PC-9 (cell line): ENCODE data around the gene ARFGEF3. TPM values are rescaled to one million over a fixed set of nuclear protein-coding genes. Genes with fewer than 3 reads are reported as not detected.
"Not testable (repeated sequence)": the region's sequence is repeated elsewhere in the genome, so short reads cannot be mapped to it uniquely, and the experiment has no call there.

Experiments used
- BruUV-seq: library from RNA; stranded (reverse); fragments of 400-500 nt; replicated peaks from 2 replicates; lab custom pipeline; 2021; lab: Mats Ljungman, UMichigan
- CTCF ChIA-PET: fragments of 300-600 bp; sonication (Branson Sonifier 250); formaldehyde crosslinking; loops from one replicate; lab custom pipeline; 2022; ENCODE audit warnings: antibody characterized with exemption; lab: Charles Lee
- POLR2A ChIA-PET: fragments of 300-600 bp; sonication (Branson Sonifier 250); formaldehyde crosslinking; loops from one replicate; lab custom pipeline; 2022; ENCODE audit warnings: antibody characterized with exemption; ENCODE audit not compliant: unreplicated experiment; lab: Charles Lee
- DNase-seq, 2 experiments: peaks; one replicate each; pipeline versions ENCODE4 v3.0.0 to v3.0.0-alpha.2; 2015 to 2022; ENCODE audit warnings: mixed read lengths in 1 of 2
- H2AFZ ChIP-seq: fragments of 200-600 bp; sonication (generic); 2 replicates; pipeline ENCODE4 v1.8.1; 2017; ENCODE audit warnings: antibody characterized with exemption
- H3F3A ChIP-seq: fragments of 200-600 bp; sonication (generic); 2 replicates; pipeline ENCODE4 v1.8.1; 2017; ENCODE audit warnings: antibody characterized with exemption, mild to moderate bottlenecking, low read depth; ENCODE audit not compliant: insufficient read depth
- H3K27ac ChIP-seq: fragments of 200-600 bp; sonication (generic); 2 replicates; pipeline ENCODE4 v1.6.1; 2016; ENCODE audit warnings: mixed run types
- H3K27me3 ChIP-seq: fragments of 200-600 bp; sonication (generic); 2 replicates; pipeline ENCODE4 v1.6.1; 2016; ENCODE audit warnings: low read depth, mixed run types; ENCODE audit not compliant: insufficient read depth
- H3K36me3 ChIP-seq: fragments of 200-600 bp; sonication (generic); 2 replicates; pipeline ENCODE4 v1.6.1; 2016; ENCODE audit warnings: low read depth, mixed run types
- H3K4me1 ChIP-seq: fragments of 200-600 bp; sonication (generic); replicated peaks from 2 replicates; pipeline ENCODE4 v1.6.1; 2016; ENCODE audit warnings: mixed run types; ENCODE audit not compliant: insufficient read depth
- H3K4me2 ChIP-seq: fragments of 200-600 bp; sonication (generic); 2 replicates; pipeline ENCODE4 v1.6.1; 2017; ENCODE audit warnings: mixed run types
- H3K4me3 ChIP-seq: fragments of 200-600 bp; sonication (generic); 2 replicates; pipeline ENCODE4 v1.6.1; 2016; ENCODE audit warnings: mixed run types
- H3K79me2 ChIP-seq: fragments of 200-600 bp; sonication (generic); 2 replicates; pipeline ENCODE4 v1.6.1; 2017; ENCODE audit warnings: low read depth, mixed run types
- H3K9me2 ChIP-seq: fragments of 200-600 bp; sonication (generic); 2 replicates; pipeline ENCODE4 v1.8.1; 2017; ENCODE audit warnings: mild to moderate bottlenecking; ENCODE audit not compliant: insufficient read depth
- H3K9me3 ChIP-seq: fragments of 200-600 bp; sonication (generic); 2 replicates; pipeline ENCODE4 v1.8.1; 2016; ENCODE audit warnings: low read depth; ENCODE audit not compliant: insufficient read depth
- H4K20me1 ChIP-seq: fragments of 200-600 bp; sonication (generic); 2 replicates; pipeline ENCODE4 v1.8.1; 2017; ENCODE audit not compliant: insufficient read depth
- EZH2 ChIP-seq: fragments of 200-600 bp; sonication (generic); IDR thresholded peaks from 2 replicates; pipeline ENCODE4 v1.8.0; 2017; ENCODE audit warnings: antibody characterized with exemption, low read depth
- intact Hi-C: fragments of 100-400 bp; cut with micrococcal nuclease; formaldehyde crosslinking; loops from one replicate; pipeline ENCODE4 v1.10.0; 2022; ENCODE audit not compliant: unreplicated experiment
- total RNA-seq: library from RNA; stranded (reverse); gene quantifications from 2 replicates; pipeline ENCODE4 v1.2.3, GENCODE V29; 2021
- TF ChIP-seq, protein P1 (sequence below): fragments of 200-600 bp; sonication (generic); conservative IDR thresholded peaks from 2 replicates; pipeline ENCODE4 v1.6.1; 2017; ENCODE audit warnings: mixed run types, antibody characterized with exemption, mild to moderate bottlenecking, moderate library complexity

ARFGEF3 gene
- total RNA-seq, 1 experiment from 2014 or later: 9.9 TPM

DNA sequence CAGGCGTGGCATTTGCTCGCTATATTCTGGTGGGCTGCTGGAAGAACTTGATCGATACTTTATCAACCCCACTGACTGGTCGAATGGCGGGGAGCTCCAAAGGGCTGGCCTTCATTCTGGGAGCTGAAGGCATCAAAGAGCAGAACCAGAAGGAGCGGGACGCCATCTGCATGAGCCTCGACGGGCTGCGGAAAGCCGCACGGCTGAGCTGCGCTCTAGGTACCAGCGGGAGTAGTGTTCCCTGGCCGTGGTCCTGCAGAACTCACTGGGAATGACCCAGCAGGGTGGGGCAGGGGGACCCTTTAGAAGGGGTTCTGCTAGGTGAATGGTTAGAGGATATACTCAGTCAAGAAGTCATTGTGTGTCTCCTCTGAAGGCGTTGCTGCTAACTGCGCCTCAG is 125.0 kb downstream of the ARFGEF3 start:
- Histone ChIP-seq H3K4me3 (no peak overlapping the region), H3K27me3 (no peaks in the 10 kb centered on the region), H3K79me2 (no peaks in the 10 kb centered on the region), H4K20me1 (no peaks in the 10 kb centered on the region), H3K4me2 (no peak overlapping the region), H3K9me3 (no peaks in the 10 kb centered on the region), H3K4me1 (peaks cover 21% of the 10 kb centered on the region), H2AFZ (no peak overlapping the region), H3K36me3 (peaks cover 38% of the 10 kb centered on the region), H3F3A (peaks cover 13% of the 10 kb centered on the region; the same call in 1 of the 2 replicates), H3K27ac (no peak overlapping the region), H3K9me2 (no peaks in the 10 kb centered on the region)
- intact Hi-C loops: no loop called here
- ChIA-PET POLR2A (no interaction called here), CTCF (interaction anchor here (1.5 kb wide), 1 partner anchor 170 kb away, joined by 6 read pairs; no protein-coding TSS in a partner anchor)
- DNase-seq: no peak
- no TSS peak for BruUV-seq
- TF ChIP-seq EZH2: no peak
- TF ChIP-seq, protein P1, sequence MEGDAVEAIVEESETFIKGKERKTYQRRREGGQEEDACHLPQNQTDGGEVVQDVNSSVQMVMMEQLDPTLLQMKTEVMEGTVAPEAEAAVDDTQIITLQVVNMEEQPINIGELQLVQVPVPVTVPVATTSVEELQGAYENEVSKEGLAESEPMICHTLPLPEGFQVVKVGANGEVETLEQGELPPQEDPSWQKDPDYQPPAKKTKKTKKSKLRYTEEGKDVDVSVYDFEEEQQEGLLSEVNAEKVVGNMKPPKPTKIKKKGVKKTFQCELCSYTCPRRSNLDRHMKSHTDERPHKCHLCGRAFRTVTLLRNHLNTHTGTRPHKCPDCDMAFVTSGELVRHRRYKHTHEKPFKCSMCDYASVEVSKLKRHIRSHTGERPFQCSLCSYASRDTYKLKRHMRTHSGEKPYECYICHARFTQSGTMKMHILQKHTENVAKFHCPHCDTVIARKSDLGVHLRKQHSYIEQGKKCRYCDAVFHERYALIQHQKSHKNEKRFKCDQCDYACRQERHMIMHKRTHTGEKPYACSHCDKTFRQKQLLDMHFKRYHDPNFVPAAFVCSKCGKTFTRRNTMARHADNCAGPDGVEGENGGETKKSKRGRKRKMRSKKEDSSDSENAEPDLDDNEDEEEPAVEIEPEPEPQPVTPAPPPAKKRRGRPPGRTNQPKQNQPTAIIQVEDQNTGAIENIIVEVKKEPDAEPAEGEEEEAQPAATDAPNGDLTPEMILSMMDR: no peak

- ChIA-PET POLR2A (no interaction called here), CTCF (interaction anchor here (0.5 to 1.5 kb wide), 2 partner anchors 170 to 174 kb away, joined by 5 to 6 read pairs; no protein-coding TSS in a partner anchor)
- Histone ChIP-seq H3K79me2 (no peaks in the 10 kb centered on the region), H3K9me2 (no peaks in the 10 kb centered on the region), H3K4me2 (no peak overlapping the region), H2AFZ (no peak overlapping the region), H4K20me1 (no peaks in the 10 kb centered on the region), H3K4me3 (no peak overlapping the region), H3K27ac (peak overlapping the region; percentile 83), H3K9me3 (no peaks in the 10 kb centered on the region), H3K27me3 (no peaks in the 10 kb centered on the region), H3K4me1 (peaks cover 21% of the 10 kb centered on the region), H3K36me3 (peaks cover 38% of the 10 kb centered on the region), H3F3A (peaks cover 13% of the 10 kb centered on the region; the same call in 1 of the 2 replicates)
- no TSS peak for BruUV-seq
- DNase-seq: peak; percentile 20 to 66
- intact Hi-C loops: no loop called here
- TF ChIP-seq, protein P1: peak; percentile 89
- no peak for TF ChIP-seq EZH2
Observed at GRCh38 chr6:138287144-138287955, 125.6 kb downstream of the ARFGEF3 start.

- H2AFZ ChIP-seq, H4K20me1 ChIP-seq, H3K27me3 ChIP-seq, H3K9me2 ChIP-seq, H3K79me2 ChIP-seq, CTCF ChIA-PET, POLR2A ChIA-PET, H3K9me3 ChIP-seq, H3K4me3 ChIP-seq: not testable (repeated sequence)
- DNase-seq: peak; percentile 41 to 95
- peaks cover 21% of the 10 kb centered on the region for H3K4me1 ChIP-seq
- intact Hi-C loops: loop anchor here (2.0 kb wide), 1 partner anchor 116 kb away; the partner anchor contains the start of gene HEBP2
- H3K36me3 ChIP-seq: peaks cover 38% of the 10 kb centered on the region
- BruUV-seq: TSS peak; percentile 23
- peak overlapping the region; percentile 83 for H3K27ac ChIP-seq
- H3K4me2 ChIP-seq: peak overlapping the region; percentile 17
- peaks cover 13% of the 10 kb centered on the region; the same call in 1 of the 2 replicates for H3F3A ChIP-seq
Observed at GRCh38 chr6:138288428-138289085, 126.8 kb downstream of the ARFGEF3 start.
